Measurements from ENCODE around the gene SYAP1.
"Not testable (repeated sequence)": the region's sequence is repeated elsewhere in the genome, so short reads cannot be mapped to it uniquely, and the experiment has no call there.

The SYAP1 gene

GRCh38 chrX:16714504-16714903 is 4.9 kb upstream of the SYAP1 start:
- Histone ChIP-seq H3K27ac (replicated peaks) (no peak overlapping the region), H3K4me3 (replicated peaks; ENCODE audit: insufficient read depth, low read length) (no peak overlapping the region), H3K27me3 (ENCODE audit: insufficient read depth, poor library complexity, severe bottlenecking) (no peaks in the 10 kb centered on the region)
- no peak for DNase-seq (ENCODE audit: low read depth in 1 of 2, low spot score in 1 of 2)
- TF ChIP-seq SPI1 (IDR thresholded peaks at IDR 0.05; ENCODE audit: borderline replicate concordance, low read depth) (no peak), POLR2AphosphoS5 (IDR thresholded peaks at IDR 0.05; ENCODE audit: low read depth) (no peak), GABPA (IDR thresholded peaks at IDR 0.05; ENCODE audit: low read depth) (no peak), REST (IDR thresholded peaks at IDR 0.05; ENCODE audit: insufficient replicate concordance, low read depth) (no peak), CTCF (IDR thresholded peaks at IDR 0.05; ENCODE audit: insufficient read depth, low read length) (no peak)

- not testable (repeated sequence) for H3K4me3 ChIP-seq (replicated peaks; ENCODE audit: insufficient read depth, low read length); DNase-seq (ENCODE audit: low read depth in 1 of 2, low spot score in 1 of 2); H3K27me3 ChIP-seq (ENCODE audit: insufficient read depth, poor library complexity, severe bottlenecking); H3K27ac ChIP-seq (replicated peaks)
Measured at GRCh38 chrX:16715638-16716037, 3.8 kb upstream of the SYAP1 start.

- not testable (repeated sequence) for H3K27me3 ChIP-seq (ENCODE audit: insufficient read depth, poor library complexity, severe bottlenecking); H3K4me3 ChIP-seq (replicated peaks; ENCODE audit: insufficient read depth, low read length); H3K27ac ChIP-seq (replicated peaks); DNase-seq (ENCODE audit: low read depth in 1 of 2, low spot score in 1 of 2)
Measured at GRCh38 chrX:16716451-16716850, 3.0 kb upstream of the SYAP1 start.

GRCh38 chrX:16718824-16719333 is 533 bp upstream of the SYAP1 start:
- DNase-seq (ENCODE audit: low read depth in 1 of 2, low spot score in 1 of 2): no peak
- no peaks in the 10 kb centered on the region for H3K27me3 ChIP-seq (ENCODE audit: insufficient read depth, poor library complexity, severe bottlenecking)
- peak overlapping the region; percentile 84 for H3K27ac ChIP-seq (replicated peaks)
- no peak for TF ChIP-seq SPI1 (IDR thresholded peaks at IDR 0.05; ENCODE audit: borderline replicate concordance, low read depth)
- TF ChIP-seq REST (IDR thresholded peaks at IDR 0.05; ENCODE audit: insufficient replicate concordance, low read depth): no peak
- TF ChIP-seq CTCF (IDR thresholded peaks at IDR 0.05; ENCODE audit: insufficient read depth, low read length): no peak
- TF ChIP-seq GABPA (IDR thresholded peaks at IDR 0.05; ENCODE audit: low read depth): no peak
- no peak for TF ChIP-seq POLR2AphosphoS5 (IDR thresholded peaks at IDR 0.05; ENCODE audit: low read depth)
- H3K4me3 ChIP-seq (replicated peaks; ENCODE audit: insufficient read depth, low read length): peak overlapping the region; percentile 76

- TF ChIP-seq GABPA (IDR thresholded peaks at IDR 0.05; ENCODE audit: low read depth): no peak
- TF ChIP-seq SPI1 (IDR thresholded peaks at IDR 0.05; ENCODE audit: borderline replicate concordance, low read depth): no peak
- no peak for TF ChIP-seq POLR2AphosphoS5 (IDR thresholded peaks at IDR 0.05; ENCODE audit: low read depth)
- TF ChIP-seq CTCF (IDR thresholded peaks at IDR 0.05; ENCODE audit: insufficient read depth, low read length): no peak
- no peak for TF ChIP-seq REST (IDR thresholded peaks at IDR 0.05; ENCODE audit: insufficient replicate concordance, low read depth)
- no peak for DNase-seq (ENCODE audit: low read depth in 1 of 2, low spot score in 1 of 2)
- no peak overlapping the region for H3K27ac ChIP-seq (replicated peaks)
- H3K27me3 ChIP-seq (ENCODE audit: insufficient read depth, poor library complexity, severe bottlenecking): no peaks in the 10 kb centered on the region
- no peak overlapping the region for H3K4me3 ChIP-seq (replicated peaks; ENCODE audit: insufficient read depth, low read length)
Measured at GRCh38 chrX:16722481-16722880, 3.1 kb downstream of the SYAP1 start.

All from HL-60 (cell line).